WTC11 (cell line): ENCODE results near the gene PTPRG. TPM values are rescaled to one million over a fixed set of nuclear protein-coding genes. Genes with fewer than 3 reads are reported as not detected.

Experiments
- ATAC-seq: fragments of 200-7000 bp; cut with Tn5 transposase; 2 replicates; pipeline ENCODE4 v1.10.0; 2021; ENCODE audit warnings: mild to moderate bottlenecking, moderate library complexity
- CTCF ChIA-PET: fragments of 300-600 bp; sonication (Branson Sonifier 250); formaldehyde crosslinking; loops from one replicate; lab custom pipeline; 2021; ENCODE audit warnings: antibody characterized with exemption; lab: Charles Lee
- POLR2A ChIA-PET: fragments of 350-600 bp; sonication (Branson Sonifier 250); formaldehyde crosslinking; loops from one replicate; lab custom pipeline; 2021; ENCODE audit warnings: antibody characterized with exemption; lab: Charles Lee
- DNase-seq: peaks from one replicate; pipeline ENCODE4 v3.0.0; 2021; ENCODE audit warnings: low spot score
- H3K27ac Mint-ChIP-seq: 2 replicates; pipeline ENCODE4 v1.8.0; 2021; ENCODE audit warnings: mixed read lengths
- H3K27me3 Mint-ChIP-seq: 2 replicates; pipeline ENCODE4 v1.8.0; 2021; ENCODE audit warnings: low read depth, mild to moderate bottlenecking, moderate library complexity, mixed read lengths
- H3K36me3 Mint-ChIP-seq: 2 replicates; pipeline ENCODE4 v1.8.0; 2021; ENCODE audit warnings: mixed read lengths
- H3K4me1 Mint-ChIP-seq: 2 replicates; pipeline ENCODE4 v1.8.0; 2022; ENCODE audit warnings: mixed read lengths
- H3K4me3 Mint-ChIP-seq: 2 replicates; pipeline ENCODE4 v1.8.0; 2021; ENCODE audit warnings: mild to moderate bottlenecking, moderate library complexity, mixed read lengths
- H3K9me3 Mint-ChIP-seq: 2 replicates; pipeline ENCODE4 v1.8.0; 2021; ENCODE audit warnings: mixed read lengths
- CREM ChIP-seq: sonication (generic); formaldehyde crosslinking; IDR thresholded peaks from 2 replicates; pipeline ENCODE4 v1.8.1; 2022; ENCODE audit warnings: mild to moderate bottlenecking, missing genetic modification reagents, moderate library complexity
- ELF4 ChIP-seq: sonication (generic); formaldehyde crosslinking; IDR thresholded peaks from 2 replicates; pipeline ENCODE4 v1.8.1; 2022; ENCODE audit warnings: low read depth, mild to moderate bottlenecking, moderate library complexity, missing genetic modification reagents
- ESRRA ChIP-seq: sonication (generic); formaldehyde crosslinking; IDR thresholded peaks from 2 replicates; pipeline ENCODE4 v1.8.1; 2022; ENCODE audit warnings: mild to moderate bottlenecking, missing genetic modification reagents, borderline replicate concordance
- ETV6 ChIP-seq: sonication (generic); formaldehyde crosslinking; IDR thresholded peaks from 2 replicates; pipeline ENCODE4 v1.8.1; 2022; ENCODE audit warnings: mild to moderate bottlenecking, missing genetic modification reagents
- FOXK1 ChIP-seq: sonication (generic); formaldehyde crosslinking; IDR thresholded peaks from 2 replicates; pipeline ENCODE4 v1.8.0; 2022; ENCODE audit warnings: mild to moderate bottlenecking, moderate library complexity, missing genetic modification reagents
- JAZF1 ChIP-seq: fragments of 250-450 bp; sonication (Bioruptor Pico); IDR thresholded peaks from 2 replicates; pipeline ENCODE4 v1.9.0; 2021; ENCODE audit warnings: moderate library complexity, mild to moderate bottlenecking, inconsistent platforms
- JUN ChIP-seq: sonication (generic); formaldehyde crosslinking; IDR thresholded peaks from 2 replicates; pipeline ENCODE4 v1.8.0; 2023; ENCODE audit warnings: mild to moderate bottlenecking, missing genetic modification reagents
- MXD4 ChIP-seq: fragments of 250-450 bp; sonication (Bioruptor Pico); IDR thresholded peaks from 2 replicates; pipeline ENCODE4 v1.8.0; 2021; ENCODE audit warnings: mild to moderate bottlenecking, moderate library complexity, borderline replicate concordance
- NFYB ChIP-seq: sonication (generic); formaldehyde crosslinking; conservative IDR thresholded peaks from 2 replicates; pipeline ENCODE4 v1.8.0; 2022; ENCODE audit warnings: low read depth, missing genetic modification reagents
- SMAD4 ChIP-seq: sonication (generic); formaldehyde crosslinking; IDR thresholded peaks from 2 replicates; pipeline ENCODE4 v1.8.0; 2022; ENCODE audit warnings: mild to moderate bottlenecking, missing genetic modification reagents
- SOX15 ChIP-seq: fragments of 250-450 bp; sonication (Bioruptor Pico); IDR thresholded peaks from 2 replicates; pipeline ENCODE4 v1.9.0; 2021; ENCODE audit warnings: mild to moderate bottlenecking
- TCF7 ChIP-seq: sonication (generic); formaldehyde crosslinking; IDR thresholded peaks from 2 replicates; pipeline ENCODE4 v1.8.0; 2022; ENCODE audit warnings: mild to moderate bottlenecking, low read depth, missing genetic modification reagents, moderate library complexity
- ZNF138 ChIP-seq: sonication (generic); formaldehyde crosslinking; conservative IDR thresholded peaks from 2 replicates; pipeline ENCODE4 v1.8.1; 2022; ENCODE audit warnings: mild to moderate bottlenecking, moderate library complexity, missing genetic modification reagents
- ZNF263 ChIP-seq: sonication (generic); formaldehyde crosslinking; IDR thresholded peaks from 2 replicates; pipeline ENCODE4 v1.8.1; 2022; ENCODE audit warnings: low read depth, mild to moderate bottlenecking, moderate library complexity, missing genetic modification reagents
- ZNF416 ChIP-seq: fragments of 250-450 bp; sonication (Bioruptor Pico); IDR thresholded peaks from 2 replicates; pipeline ENCODE4 v1.9.0; 2021; ENCODE audit warnings: mild to moderate bottlenecking, inconsistent platforms
- total RNA-seq: library from RNA; stranded (reverse); gene quantifications from 3 replicates; pipeline ENCODE4 v1.2.3, GENCODE V29; 2021
- TF ChIP-seq, protein P1 (sequence below): fragments of 250-450 bp; sonication (Bioruptor Pico); conservative IDR thresholded peaks from 2 replicates; pipeline ENCODE4 v1.9.0; 2021; ENCODE audit warnings: mild to moderate bottlenecking
- TF ChIP-seq, protein P2 (sequence below): fragments of 250-450 bp; sonication (Bioruptor Pico); IDR thresholded peaks from 2 replicates; pipeline ENCODE4 v1.9.0; 2021; ENCODE audit warnings: mild to moderate bottlenecking, borderline replicate concordance
- TF ChIP-seq, protein P3 (sequence below): sonication (generic); formaldehyde crosslinking; IDR thresholded peaks from 2 replicates; pipeline ENCODE4 v1.8.0; 2023; ENCODE audit warnings: missing genetic modification reagents, mild to moderate bottlenecking, borderline replicate concordance
- TF ChIP-seq, protein P4 (sequence below): sonication (generic); formaldehyde crosslinking; IDR thresholded peaks from 2 replicates; pipeline ENCODE4 v1.8.1; 2022; ENCODE audit warnings: low read depth, missing genetic modification reagents, borderline replicate concordance
- TF ChIP-seq, protein P5 (sequence below): sonication (generic); formaldehyde crosslinking; IDR thresholded peaks from 2 replicates; pipeline ENCODE4 v1.8.1; 2023; ENCODE audit warnings: mild to moderate bottlenecking, missing genetic modification reagents

Gene PTPRG
- total RNA-seq, 1 experiment from 2014 or later: 106 TPM

DNA sequence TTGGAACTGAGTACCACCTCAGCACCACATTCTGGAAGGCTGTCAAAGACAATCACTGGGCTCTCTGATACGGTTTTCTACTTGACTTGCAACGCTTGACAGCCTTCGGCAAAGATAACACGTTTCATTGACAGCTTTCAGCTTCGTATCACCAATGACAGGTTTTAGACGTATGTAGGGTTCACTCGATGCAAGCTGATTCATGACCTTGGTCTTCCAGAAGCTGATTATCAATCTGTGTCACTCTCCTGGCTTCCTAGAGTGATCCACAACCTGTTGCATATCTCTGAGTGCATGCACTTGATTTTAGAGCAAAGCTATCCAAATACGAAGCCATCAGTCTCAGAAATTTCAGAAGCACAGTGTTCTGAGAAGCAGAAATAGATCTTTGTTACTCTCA, 430.3 kb downstream of the PTPRG start:
- no peak for ATAC-seq
- no peak for TF ChIP-seq ESRRA
- TF ChIP-seq, protein P1, sequence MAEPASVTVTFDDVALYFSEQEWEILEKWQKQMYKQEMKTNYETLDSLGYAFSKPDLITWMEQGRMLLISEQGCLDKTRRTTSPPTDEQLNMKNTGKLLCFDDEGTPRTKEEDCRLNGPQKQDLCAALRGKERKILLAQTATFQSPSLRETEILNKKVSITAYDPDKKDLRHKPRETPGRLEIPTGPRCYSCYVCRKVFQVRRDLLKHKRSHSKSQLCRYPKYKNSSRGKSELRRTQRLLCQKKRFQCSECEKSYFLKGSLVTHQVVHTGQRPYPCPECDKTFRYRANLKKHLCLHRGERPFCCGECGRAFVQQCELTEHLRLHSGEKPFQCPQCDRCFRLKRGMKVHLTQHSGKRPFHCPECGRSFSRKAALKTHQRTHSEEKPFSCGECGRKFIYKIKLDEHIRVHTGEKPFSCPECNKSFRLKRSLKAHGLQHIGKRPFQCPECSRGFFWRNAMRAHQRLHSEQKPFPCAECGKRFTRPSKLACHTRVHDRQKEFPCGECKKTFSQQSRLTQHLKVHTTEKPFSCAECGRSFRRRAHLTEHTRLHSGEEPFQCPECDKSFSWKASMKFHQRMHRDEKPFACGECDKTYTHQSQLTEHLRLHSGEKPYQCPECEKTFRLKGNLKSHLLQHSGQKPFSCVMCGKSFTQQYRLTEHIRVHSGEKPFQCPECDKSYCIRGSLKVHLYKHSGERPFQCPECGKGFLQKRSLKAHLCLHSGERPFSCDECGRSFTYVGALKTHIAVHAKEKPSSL: no peak
- TF ChIP-seq FOXK1 (CRISPR knock-in tag): no peak
- TF ChIP-seq ELF4: no peak
- no peak for TF ChIP-seq ZNF263 (CRISPR knock-in tag)
- no peak for TF ChIP-seq MXD4
- TF ChIP-seq, protein P2, sequence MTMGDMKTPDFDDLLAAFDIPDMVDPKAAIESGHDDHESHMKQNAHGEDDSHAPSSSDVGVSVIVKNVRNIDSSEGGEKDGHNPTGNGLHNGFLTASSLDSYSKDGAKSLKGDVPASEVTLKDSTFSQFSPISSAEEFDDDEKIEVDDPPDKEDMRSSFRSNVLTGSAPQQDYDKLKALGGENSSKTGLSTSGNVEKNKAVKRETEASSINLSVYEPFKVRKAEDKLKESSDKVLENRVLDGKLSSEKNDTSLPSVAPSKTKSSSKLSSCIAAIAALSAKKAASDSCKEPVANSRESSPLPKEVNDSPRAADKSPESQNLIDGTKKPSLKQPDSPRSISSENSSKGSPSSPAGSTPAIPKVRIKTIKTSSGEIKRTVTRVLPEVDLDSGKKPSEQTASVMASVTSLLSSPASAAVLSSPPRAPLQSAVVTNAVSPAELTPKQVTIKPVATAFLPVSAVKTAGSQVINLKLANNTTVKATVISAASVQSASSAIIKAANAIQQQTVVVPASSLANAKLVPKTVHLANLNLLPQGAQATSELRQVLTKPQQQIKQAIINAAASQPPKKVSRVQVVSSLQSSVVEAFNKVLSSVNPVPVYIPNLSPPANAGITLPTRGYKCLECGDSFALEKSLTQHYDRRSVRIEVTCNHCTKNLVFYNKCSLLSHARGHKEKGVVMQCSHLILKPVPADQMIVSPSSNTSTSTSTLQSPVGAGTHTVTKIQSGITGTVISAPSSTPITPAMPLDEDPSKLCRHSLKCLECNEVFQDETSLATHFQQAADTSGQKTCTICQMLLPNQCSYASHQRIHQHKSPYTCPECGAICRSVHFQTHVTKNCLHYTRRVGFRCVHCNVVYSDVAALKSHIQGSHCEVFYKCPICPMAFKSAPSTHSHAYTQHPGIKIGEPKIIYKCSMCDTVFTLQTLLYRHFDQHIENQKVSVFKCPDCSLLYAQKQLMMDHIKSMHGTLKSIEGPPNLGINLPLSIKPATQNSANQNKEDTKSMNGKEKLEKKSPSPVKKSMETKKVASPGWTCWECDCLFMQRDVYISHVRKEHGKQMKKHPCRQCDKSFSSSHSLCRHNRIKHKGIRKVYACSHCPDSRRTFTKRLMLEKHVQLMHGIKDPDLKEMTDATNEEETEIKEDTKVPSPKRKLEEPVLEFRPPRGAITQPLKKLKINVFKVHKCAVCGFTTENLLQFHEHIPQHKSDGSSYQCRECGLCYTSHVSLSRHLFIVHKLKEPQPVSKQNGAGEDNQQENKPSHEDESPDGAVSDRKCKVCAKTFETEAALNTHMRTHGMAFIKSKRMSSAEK (CRISPR knock-in tag): no peak
- TF ChIP-seq, protein P3, sequence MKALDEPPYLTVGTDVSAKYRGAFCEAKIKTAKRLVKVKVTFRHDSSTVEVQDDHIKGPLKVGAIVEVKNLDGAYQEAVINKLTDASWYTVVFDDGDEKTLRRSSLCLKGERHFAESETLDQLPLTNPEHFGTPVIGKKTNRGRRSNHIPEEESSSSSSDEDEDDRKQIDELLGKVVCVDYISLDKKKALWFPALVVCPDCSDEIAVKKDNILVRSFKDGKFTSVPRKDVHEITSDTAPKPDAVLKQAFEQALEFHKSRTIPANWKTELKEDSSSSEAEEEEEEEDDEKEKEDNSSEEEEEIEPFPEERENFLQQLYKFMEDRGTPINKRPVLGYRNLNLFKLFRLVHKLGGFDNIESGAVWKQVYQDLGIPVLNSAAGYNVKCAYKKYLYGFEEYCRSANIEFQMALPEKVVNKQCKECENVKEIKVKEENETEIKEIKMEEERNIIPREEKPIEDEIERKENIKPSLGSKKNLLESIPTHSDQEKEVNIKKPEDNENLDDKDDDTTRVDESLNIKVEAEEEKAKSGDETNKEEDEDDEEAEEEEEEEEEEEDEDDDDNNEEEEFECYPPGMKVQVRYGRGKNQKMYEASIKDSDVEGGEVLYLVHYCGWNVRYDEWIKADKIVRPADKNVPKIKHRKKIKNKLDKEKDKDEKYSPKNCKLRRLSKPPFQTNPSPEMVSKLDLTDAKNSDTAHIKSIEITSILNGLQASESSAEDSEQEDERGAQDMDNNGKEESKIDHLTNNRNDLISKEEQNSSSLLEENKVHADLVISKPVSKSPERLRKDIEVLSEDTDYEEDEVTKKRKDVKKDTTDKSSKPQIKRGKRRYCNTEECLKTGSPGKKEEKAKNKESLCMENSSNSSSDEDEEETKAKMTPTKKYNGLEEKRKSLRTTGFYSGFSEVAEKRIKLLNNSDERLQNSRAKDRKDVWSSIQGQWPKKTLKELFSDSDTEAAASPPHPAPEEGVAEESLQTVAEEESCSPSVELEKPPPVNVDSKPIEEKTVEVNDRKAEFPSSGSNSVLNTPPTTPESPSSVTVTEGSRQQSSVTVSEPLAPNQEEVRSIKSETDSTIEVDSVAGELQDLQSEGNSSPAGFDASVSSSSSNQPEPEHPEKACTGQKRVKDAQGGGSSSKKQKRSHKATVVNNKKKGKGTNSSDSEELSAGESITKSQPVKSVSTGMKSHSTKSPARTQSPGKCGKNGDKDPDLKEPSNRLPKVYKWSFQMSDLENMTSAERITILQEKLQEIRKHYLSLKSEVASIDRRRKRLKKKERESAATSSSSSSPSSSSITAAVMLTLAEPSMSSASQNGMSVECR (CRISPR knock-in tag): no peak
- no peak for TF ChIP-seq NFYB
- no peak for TF ChIP-seq CREM (CRISPR knock-in tag)
- no peak for TF ChIP-seq SMAD4
- no peak for TF ChIP-seq JUN (CRISPR knock-in tag)
- no peak for TF ChIP-seq ETV6 (CRISPR knock-in tag)
- H3K36me3 Mint-ChIP-seq: no peaks in the 10 kb centered on the region
- no peak overlapping the region for H3K4me3 Mint-ChIP-seq
- ChIA-PET POLR2A (no interaction called here), CTCF (no interaction called here)
- no peak for DNase-seq
- H3K9me3 Mint-ChIP-seq: no peaks in the 10 kb centered on the region
- peak overlapping the region; percentile 10; the same call in 1 of the 2 replicates for H3K27ac Mint-ChIP-seq
- H3K4me1 Mint-ChIP-seq: peaks cover 37% of the 10 kb centered on the region
- no peaks in the 10 kb centered on the region for H3K27me3 Mint-ChIP-seq

DNA sequence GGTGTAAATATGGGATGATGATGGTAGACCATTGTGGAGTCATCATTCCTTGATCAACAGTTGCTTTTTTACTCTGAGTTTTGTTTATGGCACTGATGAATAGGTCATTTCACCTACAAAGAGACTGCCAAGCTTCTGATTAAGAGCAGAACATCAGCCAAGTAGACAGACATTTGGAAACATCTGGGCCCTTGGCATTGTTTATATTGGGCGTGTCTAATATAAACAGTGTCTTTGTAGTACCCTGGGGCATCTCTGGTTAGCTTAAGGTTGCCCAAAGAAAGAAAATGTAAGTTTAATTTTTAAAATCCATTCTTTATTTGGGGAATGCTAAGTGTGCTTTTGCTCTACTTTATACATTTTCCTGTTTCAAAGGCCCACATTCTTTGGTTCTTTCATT, 435.0 kb downstream of the PTPRG start:
- Mint-ChIP-seq H3K4me1 (peaks cover 28% of the 10 kb centered on the region), H3K4me3 (no peak overlapping the region), H3K9me3 (no peaks in the 10 kb centered on the region), H3K27me3 (no peaks in the 10 kb centered on the region), H3K36me3 (no peaks in the 10 kb centered on the region), H3K27ac (no peak overlapping the region)
- ATAC-seq (no peak), DNase-seq (no peak)
- CTCF ChIA-PET: no interaction called here
- POLR2A ChIA-PET: no interaction called here
- TF ChIP-seq SOX15 (CRISPR knock-in tag) (no peak), ZNF416 (CRISPR knock-in tag) (no peak), SMAD4 (no peak), ZNF138 (CRISPR knock-in tag) (no peak), TCF7 (no peak), JAZF1 (no peak)
- TF ChIP-seq, protein P4, sequence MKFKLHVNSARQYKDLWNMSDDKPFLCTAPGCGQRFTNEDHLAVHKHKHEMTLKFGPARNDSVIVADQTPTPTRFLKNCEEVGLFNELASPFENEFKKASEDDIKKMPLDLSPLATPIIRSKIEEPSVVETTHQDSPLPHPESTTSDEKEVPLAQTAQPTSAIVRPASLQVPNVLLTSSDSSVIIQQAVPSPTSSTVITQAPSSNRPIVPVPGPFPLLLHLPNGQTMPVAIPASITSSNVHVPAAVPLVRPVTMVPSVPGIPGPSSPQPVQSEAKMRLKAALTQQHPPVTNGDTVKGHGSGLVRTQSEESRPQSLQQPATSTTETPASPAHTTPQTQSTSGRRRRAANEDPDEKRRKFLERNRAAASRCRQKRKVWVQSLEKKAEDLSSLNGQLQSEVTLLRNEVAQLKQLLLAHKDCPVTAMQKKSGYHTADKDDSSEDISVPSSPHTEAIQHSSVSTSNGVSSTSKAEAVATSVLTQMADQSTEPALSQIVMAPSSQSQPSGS: no peak
- TF ChIP-seq, protein P5, sequence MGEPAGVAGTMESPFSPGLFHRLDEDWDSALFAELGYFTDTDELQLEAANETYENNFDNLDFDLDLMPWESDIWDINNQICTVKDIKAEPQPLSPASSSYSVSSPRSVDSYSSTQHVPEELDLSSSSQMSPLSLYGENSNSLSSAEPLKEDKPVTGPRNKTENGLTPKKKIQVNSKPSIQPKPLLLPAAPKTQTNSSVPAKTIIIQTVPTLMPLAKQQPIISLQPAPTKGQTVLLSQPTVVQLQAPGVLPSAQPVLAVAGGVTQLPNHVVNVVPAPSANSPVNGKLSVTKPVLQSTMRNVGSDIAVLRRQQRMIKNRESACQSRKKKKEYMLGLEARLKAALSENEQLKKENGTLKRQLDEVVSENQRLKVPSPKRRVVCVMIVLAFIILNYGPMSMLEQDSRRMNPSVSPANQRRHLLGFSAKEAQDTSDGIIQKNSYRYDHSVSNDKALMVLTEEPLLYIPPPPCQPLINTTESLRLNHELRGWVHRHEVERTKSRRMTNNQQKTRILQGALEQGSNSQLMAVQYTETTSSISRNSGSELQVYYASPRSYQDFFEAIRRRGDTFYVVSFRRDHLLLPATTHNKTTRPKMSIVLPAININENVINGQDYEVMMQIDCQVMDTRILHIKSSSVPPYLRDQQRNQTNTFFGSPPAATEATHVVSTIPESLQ (CRISPR knock-in tag): no peak
